Muscle layer of duodenum (tissue), 2 donors: Measurements from ENCODE around the gene PF4V1.

Experiments
- H3K27ac ChIP-seq: one replicate; pipeline ENCODE4 v1.7.0; 2013; ENCODE audit warnings: mild to moderate bottlenecking, low read length
- H3K27me3 ChIP-seq: one replicate; pipeline ENCODE4 v1.7.0; 2013; ENCODE audit warnings: low read depth, mild to moderate bottlenecking, control low read depth, low read length
- H3K36me3 ChIP-seq, 2 donors: one replicate each; pipeline ENCODE4 v1.7.0; 2013; ENCODE audit warnings: low read length in 2 of 2, control low read depth in 1 of 2, mild to moderate bottlenecking in 1 of 2; ENCODE audit not compliant: insufficient read depth in 2 of 2, control insufficient read depth in 1 of 2
- H3K4me1 ChIP-seq, 2 donors: one replicate each; pipeline ENCODE4 v1.7.0; 2013; ENCODE audit warnings: low read length in 2 of 2, mild to moderate bottlenecking in 2 of 2, control low read depth in 1 of 2, moderate library complexity in 1 of 2; ENCODE audit not compliant: insufficient read depth in 2 of 2, control insufficient read depth in 1 of 2
- H3K4me3 ChIP-seq, 2 donors: one replicate each; pipeline ENCODE4 v1.7.0; 2013; ENCODE audit warnings: low read length in 2 of 2, low read depth in 1 of 2, mild to moderate bottlenecking in 1 of 2
- H3K9me3 ChIP-seq, 2 donors: one replicate each; pipeline ENCODE4 v1.7.0; 2013; ENCODE audit warnings: low read length in 2 of 2, control low read depth in 1 of 2, mild to moderate bottlenecking in 1 of 2; ENCODE audit not compliant: control insufficient read depth in 1 of 2
- donor health status: healthy.

Gene PF4V1, protein sequence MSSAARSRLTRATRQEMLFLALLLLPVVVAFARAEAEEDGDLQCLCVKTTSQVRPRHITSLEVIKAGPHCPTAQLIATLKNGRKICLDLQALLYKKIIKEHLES

DNA sequence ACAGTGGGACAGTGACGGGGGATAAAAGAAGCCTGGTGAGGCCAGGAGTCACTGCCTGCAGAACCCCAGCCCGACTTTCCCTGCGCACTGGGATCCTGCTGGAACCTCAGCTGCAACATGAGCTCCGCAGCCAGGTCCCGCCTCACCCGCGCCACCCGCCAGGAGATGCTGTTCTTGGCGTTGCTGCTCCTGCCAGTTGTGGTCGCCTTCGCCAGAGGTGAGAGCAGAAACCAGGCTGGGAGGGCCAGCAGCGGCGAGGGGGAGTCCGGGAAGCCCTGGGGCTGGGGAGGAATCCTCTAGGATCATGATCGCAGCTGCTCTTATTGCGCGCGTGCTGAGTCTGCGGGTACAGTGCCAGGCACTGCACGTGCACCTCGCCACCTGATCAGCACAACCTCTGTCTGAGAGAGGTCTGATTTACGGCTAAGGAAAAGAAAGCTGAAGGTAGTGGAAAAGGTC, at the start of gene PF4V1:
TSS of gene PF4V1 (plus strand) at position 51 of the 459 bp plus-strand sequence. CDS start at position 118, 67 bp downstream.
- H3K4me3 ChIP-seq: peak within 1 kb of the TSS in 1 of 2 donors; percentile 27
- H3K27me3 ChIP-seq: no peaks in the 10 kb centered on the region
- no peaks in the 10 kb centered on the region for H3K9me3 ChIP-seq
- no peaks in the 10 kb centered on the region for H3K36me3 ChIP-seq
- no peak within 1 kb of the TSS for H3K27ac ChIP-seq
- H3K4me1 ChIP-seq: peaks cover 0 to 5% of the 10 kb centered on the region in 2 donors

GRCh38 chr4:73810191-73810590, 42.9 kb upstream of the PF4V1 start:
- no peaks in the 10 kb centered on the region for H3K27me3 ChIP-seq

GRCh38 chr4:73811841-73812240, 41.3 kb upstream of the PF4V1 start:
- no peaks in the 10 kb centered on the region for H3K36me3 ChIP-seq
- H3K9me3 ChIP-seq: no peaks in the 10 kb centered on the region
- H3K4me1 ChIP-seq: no peaks in the 10 kb centered on the region
- H3K27me3 ChIP-seq: no peaks in the 10 kb centered on the region
- no peak overlapping the region for H3K27ac ChIP-seq
- no peak overlapping the region for H3K4me3 ChIP-seq

More at GRCh38 chr4:73810191-73810590, 42.9 kb upstream of the PF4V1 start:
- no peak overlapping the region for H3K27ac ChIP-seq
- no peaks in the 10 kb centered on the region for H3K36me3 ChIP-seq
- H3K9me3 ChIP-seq: no peaks in the 10 kb centered on the region
- no peaks in the 10 kb centered on the region for H3K4me1 ChIP-seq
- no peak overlapping the region for H3K4me3 ChIP-seq

DNA sequence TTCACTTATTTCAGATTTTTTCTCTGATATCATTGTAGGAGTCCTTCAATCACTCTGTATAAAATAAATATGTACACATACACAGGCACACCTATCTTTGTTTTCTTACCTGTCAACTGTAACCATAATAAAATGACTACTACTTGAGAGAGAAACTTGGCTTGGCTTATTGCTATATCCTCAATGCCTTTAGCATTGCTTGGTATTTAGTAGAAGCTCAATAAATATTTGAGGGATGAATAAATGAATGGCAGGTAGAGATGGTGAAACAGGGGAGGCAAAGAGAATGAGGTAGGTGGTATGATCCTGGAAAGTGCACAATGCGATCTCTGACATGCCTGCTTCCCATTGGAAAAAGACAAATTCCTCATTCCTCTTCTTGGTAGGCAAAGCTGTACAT, 38.4 kb upstream of the PF4V1 start:
- Histone ChIP-seq H3K4me3 (no peak overlapping the region), H3K27ac (no peak overlapping the region), H3K4me1 (no peaks in the 10 kb centered on the region), H3K27me3 (no peaks in the 10 kb centered on the region), H3K36me3 (no peaks in the 10 kb centered on the region), H3K9me3 (no peaks in the 10 kb centered on the region)

DNA sequence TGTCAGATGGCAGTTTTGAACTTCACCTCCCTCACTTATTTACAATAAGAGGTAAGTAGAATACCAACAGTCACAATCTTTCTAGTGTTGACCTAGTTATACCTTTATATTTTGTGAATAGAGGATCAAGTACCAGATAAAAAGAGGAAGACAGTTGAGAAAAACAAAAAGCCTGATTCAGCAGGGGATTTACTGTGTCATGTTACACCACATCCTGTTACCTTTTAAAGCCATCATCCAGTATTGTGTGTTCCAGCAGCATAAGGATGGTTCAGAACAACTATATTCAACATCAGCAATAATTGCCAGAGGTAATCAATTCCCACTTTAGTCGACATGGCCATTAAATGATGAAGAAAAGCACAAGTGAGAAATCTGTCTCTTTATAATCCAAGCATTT, 38.0 kb upstream of the PF4V1 start:
- Histone ChIP-seq H3K4me1 (no peaks in the 10 kb centered on the region), H3K27ac (no peak overlapping the region)

GRCh38 chr4:73816814-73817213, 36.3 kb upstream of the PF4V1 start:
- Histone ChIP-seq H3K4me1 (no peaks in the 10 kb centered on the region), H3K27ac (no peak overlapping the region), H3K9me3 (no peaks in the 10 kb centered on the region), H3K36me3 (no peaks in the 10 kb centered on the region), H3K27me3 (no peaks in the 10 kb centered on the region), H3K4me3 (no peak overlapping the region)

More for the DNA sequence above, 38.0 kb upstream of the PF4V1 start:
- Histone ChIP-seq H3K27me3 (no peaks in the 10 kb centered on the region), H3K4me3 (no peak overlapping the region), H3K36me3 (no peaks in the 10 kb centered on the region), H3K9me3 (no peaks in the 10 kb centered on the region)

DNA sequence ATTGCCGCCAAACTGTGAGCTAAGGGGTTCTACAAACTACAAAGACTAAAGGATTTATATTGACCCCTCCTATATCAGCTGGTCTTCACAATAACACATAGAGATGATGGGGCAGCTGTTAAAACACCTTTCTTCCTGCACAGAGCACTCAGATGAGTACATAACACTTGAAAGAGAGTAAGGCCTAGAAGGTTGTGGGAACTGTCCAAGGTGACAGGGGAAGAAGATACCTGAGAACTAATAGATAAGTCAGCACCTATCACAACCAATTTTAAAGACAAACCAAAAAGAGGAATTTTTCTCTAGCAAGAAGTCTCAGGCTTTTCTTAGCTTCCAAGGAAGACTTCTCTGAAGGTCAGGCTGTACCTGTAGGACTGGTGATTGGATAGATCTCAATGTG, 35.8 kb upstream of the PF4V1 start:
- H3K4me1 ChIP-seq: no peaks in the 10 kb centered on the region
- no peak overlapping the region for H3K27ac ChIP-seq
- H3K4me3 ChIP-seq: no peak overlapping the region

GRCh38 chr4:73821325-73821724, 31.8 kb upstream of the PF4V1 start:
- Histone ChIP-seq H3K4me3 (no peak overlapping the region), H3K4me1 (no peaks in the 10 kb centered on the region), H3K36me3 (no peaks in the 10 kb centered on the region), H3K27me3 (no peaks in the 10 kb centered on the region), H3K27ac (no peak overlapping the region), H3K9me3 (no peaks in the 10 kb centered on the region)

More for the DNA sequence above, 35.8 kb upstream of the PF4V1 start:
- Histone ChIP-seq H3K9me3 (no peaks in the 10 kb centered on the region), H3K36me3 (no peaks in the 10 kb centered on the region), H3K27me3 (no peaks in the 10 kb centered on the region)

DNA sequence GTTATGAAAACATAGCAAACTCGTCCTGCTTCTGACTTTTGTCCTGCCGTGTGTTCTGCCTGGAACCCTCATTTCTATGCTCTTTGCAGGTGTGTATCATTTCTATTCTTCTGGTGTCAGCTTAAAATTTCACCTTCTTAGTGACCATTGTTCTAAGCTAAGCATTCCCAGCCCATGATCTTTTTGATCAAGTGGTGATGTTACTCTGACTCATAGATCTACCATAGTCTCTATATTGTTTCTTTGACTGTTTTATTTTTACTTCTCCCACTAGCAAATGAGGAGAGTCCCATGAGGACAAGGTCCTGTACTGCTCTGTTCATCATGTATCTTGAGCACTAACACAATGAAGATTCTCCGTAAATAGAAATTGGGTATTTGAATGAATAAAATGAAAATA, 30.7 kb upstream of the PF4V1 start:
- Histone ChIP-seq H3K27me3 (no peaks in the 10 kb centered on the region), H3K36me3 (no peaks in the 10 kb centered on the region), H3K27ac (no peak overlapping the region), H3K9me3 (no peaks in the 10 kb centered on the region), H3K4me3 (no peak overlapping the region), H3K4me1 (no peaks in the 10 kb centered on the region)

GRCh38 chr4:73822812-73823504, 30.1 kb upstream of the PF4V1 start:
- no peak overlapping the region for H3K4me3 ChIP-seq
- H3K27me3 ChIP-seq: no peaks in the 10 kb centered on the region
- H3K36me3 ChIP-seq: no peaks in the 10 kb centered on the region
- H3K9me3 ChIP-seq: no peaks in the 10 kb centered on the region
- H3K4me1 ChIP-seq: no peaks in the 10 kb centered on the region
- H3K27ac ChIP-seq: no peak overlapping the region

- no peaks in the 10 kb centered on the region for H3K36me3 ChIP-seq
- H3K27ac ChIP-seq: no peak overlapping the region
- H3K4me1 ChIP-seq: no peaks in the 10 kb centered on the region
- H3K27me3 ChIP-seq: no peaks in the 10 kb centered on the region
- no peak overlapping the region for H3K4me3 ChIP-seq
- no peaks in the 10 kb centered on the region for H3K9me3 ChIP-seq
Measured at GRCh38 chr4:73823760-73824159, 29.3 kb upstream of the PF4V1 start.

GRCh38 chr4:73828956-73829355, 24.1 kb upstream of the PF4V1 start:
- no peak overlapping the region for H3K4me3 ChIP-seq
- H3K27ac ChIP-seq: no peak overlapping the region
- H3K4me1 ChIP-seq: no peaks in the 10 kb centered on the region
- H3K36me3 ChIP-seq: no peaks in the 10 kb centered on the region
- no peaks in the 10 kb centered on the region for H3K27me3 ChIP-seq
- H3K9me3 ChIP-seq: no peaks in the 10 kb centered on the region
